ENCODE results near the gene HEXA.

Gene HEXA

DNA sequence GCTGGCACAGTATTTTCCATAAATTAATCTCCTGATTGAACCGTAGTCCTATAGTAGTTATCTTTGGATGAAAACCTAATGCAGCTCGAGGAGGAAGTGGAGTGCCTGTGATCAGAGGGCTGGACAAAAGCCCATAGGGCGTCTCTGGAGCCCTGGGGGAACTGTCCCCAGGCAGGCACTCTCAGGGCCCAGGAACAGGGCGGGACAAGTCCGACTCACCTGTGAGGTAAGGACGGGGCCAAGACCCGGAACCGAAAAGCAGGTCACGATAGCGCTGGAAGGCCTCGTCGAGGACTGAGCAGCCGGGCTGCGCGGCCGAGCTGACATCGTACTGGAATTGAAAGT is 341 bp downstream of the HEXA start:
- no peak for DNase-seq (ENCODE audit: low spot score)

DNA sequence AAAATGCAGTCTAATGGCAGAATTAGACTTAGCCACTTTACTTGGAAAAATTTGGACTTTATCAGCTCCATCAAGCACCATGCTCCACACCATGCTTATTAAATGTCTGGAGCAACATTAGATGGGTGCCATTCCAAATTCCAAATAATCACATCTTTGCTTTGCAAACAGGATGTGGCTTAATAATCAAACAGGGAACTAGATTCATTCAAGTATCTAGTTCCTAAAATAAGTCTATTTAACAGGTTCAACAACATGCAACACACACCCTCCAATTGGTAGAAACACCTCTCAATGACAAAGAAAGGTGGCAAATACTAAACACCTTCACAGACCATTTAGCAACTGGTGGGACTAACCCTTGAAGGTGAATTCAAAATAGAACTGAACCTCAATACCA is 3.5 kb downstream of the HEXA start:
- no peak for DNase-seq (ENCODE audit: low spot score)

DNA sequence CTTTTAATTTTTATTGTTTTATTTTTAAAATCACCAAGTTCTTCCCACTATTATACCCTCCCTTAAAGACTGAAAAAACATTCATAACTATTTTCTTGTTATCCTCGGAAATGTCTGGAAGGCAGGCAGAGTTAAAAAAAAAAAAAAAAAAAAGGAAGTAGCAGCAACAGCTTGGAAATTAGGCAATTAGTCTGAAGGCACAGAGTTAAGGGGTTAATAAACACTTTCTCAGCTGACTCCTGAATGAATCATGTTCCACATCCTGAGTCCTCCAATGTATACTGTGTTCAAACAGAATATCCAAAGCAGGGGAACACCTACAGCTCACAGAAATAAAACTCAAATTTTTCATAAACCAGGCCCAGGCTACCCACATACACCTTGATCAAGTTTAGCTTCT is 5.8 kb downstream of the HEXA start:
- DNase-seq (ENCODE audit: low spot score) = no peak

DNA sequence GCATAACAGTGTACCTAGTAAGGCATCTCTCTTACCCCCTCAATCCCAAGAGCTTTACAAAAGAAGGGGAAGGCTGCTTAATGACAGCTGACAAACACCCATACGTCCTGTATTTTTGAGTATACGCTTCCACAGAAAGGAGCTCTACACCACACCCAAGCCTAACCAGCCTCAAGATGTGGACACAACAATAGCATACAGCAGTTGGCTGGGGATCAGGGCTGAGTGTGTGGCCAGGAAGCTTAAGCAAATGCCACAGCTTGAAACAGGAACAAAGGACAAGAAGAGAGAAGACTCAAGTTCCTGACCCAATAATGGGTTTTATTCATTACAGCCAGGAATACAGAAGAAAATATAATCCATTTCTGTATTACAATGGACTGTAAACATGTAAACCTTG is 6.9 kb downstream of the HEXA start:
- no peak for DNase-seq (ENCODE audit: low spot score)

DNA sequence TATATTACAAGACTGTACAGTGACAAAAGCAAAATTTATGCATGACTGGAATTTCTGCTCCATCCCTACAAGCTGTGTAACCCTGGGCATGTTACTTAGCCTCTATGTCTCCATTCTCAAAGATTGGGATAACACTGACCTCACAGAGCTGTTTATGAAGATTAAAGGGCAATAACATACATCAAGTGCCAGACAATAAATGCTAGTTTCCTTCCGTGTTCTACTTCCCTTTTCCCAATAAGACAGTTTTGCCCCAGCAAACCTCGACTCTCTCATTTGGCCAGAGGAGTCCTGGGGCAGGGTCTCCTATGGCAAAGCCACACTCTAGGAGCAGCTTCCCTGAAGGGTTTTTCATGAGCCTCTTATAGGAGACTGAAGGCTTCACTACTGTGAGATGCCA is 7.5 kb downstream of the HEXA start:
- no peak for DNase-seq (ENCODE audit: low spot score)

DNA sequence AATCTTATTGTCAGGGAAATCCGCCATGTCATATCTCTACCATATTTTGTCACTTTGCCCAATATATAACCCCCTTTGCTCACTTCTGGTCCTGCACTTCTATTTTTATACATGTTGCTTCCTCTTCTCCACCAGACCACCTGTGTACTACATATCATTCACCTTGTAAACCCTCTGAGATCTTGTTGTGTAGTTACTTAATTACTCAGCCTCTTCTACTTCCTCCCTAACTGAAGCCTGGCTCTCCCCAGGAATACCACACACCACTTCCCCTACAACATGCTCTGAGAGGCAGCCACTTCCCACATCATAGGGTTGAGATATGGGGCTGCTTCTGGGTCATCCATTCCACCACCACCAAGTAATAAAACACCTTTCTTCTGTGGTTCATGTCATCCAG is 10.0 kb downstream of the HEXA start:
- no peak for DNase-seq (ENCODE audit: low spot score)

DNA sequence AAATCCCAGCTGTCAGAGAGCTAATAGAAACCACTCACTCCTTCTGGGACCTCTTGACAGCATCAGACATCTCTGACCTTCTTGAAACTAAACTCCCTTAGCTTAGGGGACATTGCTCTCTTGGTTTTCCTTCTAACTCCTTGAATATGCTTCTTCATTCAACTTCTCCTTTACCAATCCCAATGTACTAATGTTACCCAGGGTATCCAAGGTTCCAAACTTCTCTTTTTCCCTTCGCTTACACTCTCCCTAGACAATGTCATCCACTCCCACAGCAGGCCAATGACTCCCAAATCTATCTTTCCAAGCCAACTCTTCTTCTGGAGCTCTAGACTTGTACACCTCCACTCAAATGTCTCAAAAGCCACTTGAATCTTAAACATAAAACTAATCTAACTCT is 14.6 kb downstream of the HEXA start:
- DNase-seq (ENCODE audit: low spot score) = no peak

DNA sequence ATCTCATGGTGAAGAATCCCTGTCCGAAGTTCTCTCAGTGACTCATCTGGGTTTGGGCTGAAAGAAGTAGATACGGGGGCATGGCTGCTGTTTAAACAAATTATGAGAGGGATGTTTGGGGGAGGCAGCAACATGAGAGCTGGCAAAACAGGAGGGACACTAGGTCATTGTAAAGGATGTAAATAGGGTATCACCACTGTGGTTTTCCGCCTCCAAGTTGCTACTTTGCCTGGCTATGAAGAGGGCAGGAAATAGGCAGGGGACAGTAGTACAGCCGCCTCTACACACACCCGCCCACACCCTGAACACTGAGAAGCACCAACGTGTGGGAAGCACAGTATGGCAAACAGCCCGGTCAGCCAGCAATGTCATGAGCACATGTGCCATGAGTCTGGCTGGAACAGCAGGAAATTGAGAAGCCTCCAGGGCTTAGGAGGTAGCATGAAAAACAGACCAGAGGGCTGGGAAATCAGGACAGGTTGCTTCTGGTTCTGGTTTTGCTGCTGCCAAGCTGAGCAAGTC is 17.1 kb downstream of the HEXA start:
- no peak for DNase-seq (ENCODE audit: low spot score)

DNA sequence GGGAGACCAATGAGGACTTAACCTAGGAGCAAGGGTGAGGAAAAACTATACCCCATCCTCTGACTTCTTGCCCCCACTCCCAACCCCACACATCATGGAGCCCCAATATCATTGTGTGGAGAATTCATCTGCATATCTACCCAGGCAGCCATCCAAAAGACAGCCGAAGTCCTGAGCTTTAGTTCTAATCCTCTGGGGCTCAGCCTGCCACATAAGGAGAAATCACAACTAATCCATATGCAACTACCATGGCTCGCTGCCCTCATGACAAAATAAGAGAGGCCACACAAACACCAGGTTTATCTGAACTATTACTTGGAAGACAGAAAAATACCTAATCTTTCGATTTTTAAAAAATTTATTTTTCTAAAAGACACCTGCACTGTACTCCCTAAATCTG is 17.7 kb downstream of the HEXA start:
- peak; percentile 76 for DNase-seq (ENCODE audit: low spot score)

DNA sequence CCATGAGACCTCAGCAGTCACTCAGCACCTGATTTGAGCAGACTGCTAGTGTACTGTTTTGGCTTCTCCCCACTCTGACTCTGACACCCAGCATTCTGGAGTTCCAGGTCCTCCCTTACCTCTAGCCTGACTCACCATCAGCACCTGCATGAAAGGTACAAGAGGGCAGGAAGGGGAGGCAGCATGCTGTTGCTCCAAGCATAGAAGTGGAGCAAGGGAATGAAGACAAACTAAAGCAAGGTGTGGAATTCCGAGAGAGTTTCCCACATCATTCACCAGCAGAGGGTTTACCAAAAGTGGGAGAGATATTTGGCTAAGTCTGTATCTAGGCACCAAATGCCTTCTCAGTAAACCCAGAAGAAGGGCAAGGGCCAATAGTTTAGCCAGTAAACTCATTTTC is 21.3 kb downstream of the HEXA start:
- no peak for DNase-seq (ENCODE audit: low spot score)

DNA sequence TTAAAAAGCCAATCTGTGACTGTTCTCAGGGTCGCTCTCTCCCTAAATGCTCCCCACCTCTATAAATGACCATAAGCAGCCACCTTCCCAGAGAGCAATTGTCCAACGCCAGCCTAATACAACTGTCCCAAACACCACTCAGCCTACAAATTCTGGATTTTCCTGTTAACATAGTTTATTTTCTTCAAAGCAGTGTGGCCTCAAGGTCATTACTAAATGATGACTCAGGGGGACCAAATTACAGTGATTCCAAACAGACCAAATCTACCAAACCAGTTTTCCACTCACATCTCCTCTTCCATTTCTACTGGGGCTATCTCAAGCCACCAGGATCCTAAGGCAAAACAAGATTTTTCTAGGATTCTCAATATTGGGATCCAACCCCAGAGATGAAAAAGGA is 22.5 kb downstream of the HEXA start:
- no peak for DNase-seq (ENCODE audit: low spot score)

DNA sequence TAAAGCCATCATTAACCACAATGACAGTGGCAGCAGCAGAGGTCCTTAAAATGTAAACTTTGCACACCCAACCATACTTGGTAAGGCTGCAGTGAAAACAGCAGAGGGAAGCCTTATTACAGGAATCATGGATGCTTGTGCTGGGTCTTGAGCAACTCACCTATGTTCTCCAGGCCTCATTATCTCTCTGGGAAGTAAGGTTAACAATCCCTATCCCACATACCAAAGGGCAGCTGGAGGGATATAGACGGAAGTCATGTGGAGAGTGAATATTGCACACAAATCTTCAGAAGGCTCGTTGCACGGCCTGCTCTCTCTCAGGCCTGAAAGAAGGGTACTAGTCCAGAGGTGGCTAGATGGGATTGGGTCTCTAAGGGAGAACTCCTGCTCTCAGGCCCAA is 30.0 kb downstream of the HEXA start:
- DNase-seq (ENCODE audit: low spot score) = no peak

DNA sequence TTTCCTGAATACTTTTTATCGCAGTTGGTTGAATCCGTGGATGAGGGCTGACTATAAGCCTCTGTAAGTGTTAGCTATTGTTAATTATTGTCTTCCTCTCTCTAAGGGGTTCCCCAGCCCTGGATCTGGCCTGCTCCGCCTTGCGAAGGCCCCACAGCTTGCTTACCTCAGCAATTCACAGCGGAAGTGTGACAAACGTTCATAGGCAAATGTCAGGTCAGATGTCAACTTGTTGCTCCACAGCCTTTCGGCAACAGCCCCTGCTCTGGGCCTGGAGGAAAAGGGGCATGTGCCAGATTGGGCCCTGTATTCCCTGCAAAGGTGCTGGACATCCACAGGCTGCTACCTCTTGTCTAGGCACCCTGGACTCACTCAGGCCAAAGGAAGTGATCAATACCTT is 30.5 kb downstream of the HEXA start:
- DNase-seq (ENCODE audit: low spot score) = no peak

DNA sequence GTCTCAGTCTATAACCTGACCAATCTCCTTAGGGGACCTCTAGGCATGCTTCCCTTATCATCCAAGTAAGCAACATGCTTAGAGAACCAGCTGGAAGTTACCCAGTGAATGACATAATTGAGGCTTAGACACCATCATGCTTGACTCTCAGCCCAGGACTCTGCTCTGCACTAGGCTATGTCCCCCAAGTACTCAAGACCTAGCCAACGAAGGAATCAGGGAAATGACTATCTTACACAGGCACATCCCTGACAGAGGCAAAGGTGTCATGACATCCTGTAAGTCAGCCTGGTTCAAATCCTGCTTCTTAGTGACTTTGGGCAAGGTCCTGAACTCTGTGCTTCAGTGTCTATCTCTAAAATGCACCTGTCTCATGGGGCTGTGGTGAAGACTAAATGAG is 31.2 kb downstream of the HEXA start:
- no peak for DNase-seq (ENCODE audit: low spot score)

DNA sequence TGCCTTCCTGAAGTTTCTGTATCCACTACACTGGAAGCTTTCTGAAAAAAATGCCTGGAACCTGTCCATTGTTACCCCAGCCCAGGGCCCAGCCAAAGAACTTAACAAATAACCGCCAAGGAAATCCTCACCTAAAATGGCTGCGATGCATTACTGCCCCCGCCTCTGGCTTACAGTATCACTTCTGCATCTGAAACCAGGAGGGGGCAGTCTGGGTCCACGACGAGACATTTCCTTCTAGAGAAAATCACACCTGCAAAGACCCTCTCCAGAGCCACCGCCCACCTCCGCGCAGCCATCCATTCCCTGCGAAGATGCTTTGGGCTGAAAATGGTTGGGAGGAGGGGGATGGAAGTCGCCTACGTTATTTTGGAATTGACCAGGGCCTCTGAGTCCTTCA is 33.4 kb downstream of the HEXA start:
- DNase-seq (ENCODE audit: low spot score) = peak; percentile 76

DNA sequence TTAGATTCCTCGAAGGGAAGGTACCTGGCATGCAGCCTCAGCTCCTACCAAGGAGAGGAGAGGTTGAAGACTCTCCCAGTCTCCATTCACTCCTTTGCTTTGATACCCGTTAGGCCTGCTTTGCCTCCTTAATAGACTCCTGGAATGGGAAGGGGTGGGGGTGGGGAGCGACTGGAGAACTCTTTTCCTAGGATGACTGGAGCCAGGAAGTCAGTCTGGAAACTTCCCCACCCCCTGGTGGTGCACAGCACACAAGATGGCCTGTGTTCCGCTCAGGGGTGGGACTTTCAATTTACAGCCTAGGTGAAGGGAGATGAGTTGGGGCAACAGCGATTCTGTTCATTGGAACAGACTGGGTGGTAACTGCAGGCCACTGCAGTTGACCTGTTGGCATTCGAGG is 34.5 kb downstream of the HEXA start:
- DNase-seq (ENCODE audit: low spot score) = peak; percentile 70

DNA sequence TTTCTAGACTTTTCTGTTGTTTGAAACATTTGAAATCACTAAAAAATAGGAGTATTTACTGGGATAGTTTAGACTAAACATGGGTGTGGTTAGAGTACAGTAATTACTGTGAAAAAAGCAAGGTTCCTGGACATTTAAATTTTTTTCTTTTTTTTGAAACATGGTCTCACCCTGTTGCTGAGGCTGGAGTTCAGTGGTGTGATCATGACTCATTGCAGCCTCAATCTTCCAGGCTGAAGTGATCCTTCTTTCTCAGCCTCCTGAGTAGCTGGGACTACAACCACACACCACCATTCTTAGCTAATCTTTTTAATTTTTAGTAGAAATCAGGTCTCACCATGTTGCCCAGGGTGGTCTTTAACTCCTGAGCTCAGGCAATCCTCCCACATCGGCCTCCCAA is 35.4 kb downstream of the HEXA start:
- DNase-seq (ENCODE audit: low spot score) = no peak

DNA sequence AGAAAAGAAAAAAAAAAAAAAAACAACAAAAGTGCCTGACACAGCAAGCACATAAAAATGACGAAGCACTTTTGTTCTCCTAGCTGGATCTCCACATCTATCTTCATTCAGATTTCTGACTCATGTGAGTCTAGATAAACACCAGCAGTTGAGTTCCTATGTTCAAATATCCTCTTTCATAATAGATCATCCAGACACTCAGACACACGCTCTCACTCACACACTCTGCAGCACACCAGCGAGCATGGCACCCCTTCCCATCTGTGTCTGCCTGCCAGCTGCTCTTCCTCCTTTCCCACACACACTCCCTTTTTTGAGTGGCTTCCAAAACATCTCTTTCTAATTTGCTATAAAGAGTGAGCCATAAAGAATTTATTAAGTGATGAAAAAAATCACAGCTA is 36.0 kb downstream of the HEXA start:
- no peak for DNase-seq (ENCODE audit: low spot score)

DNA sequence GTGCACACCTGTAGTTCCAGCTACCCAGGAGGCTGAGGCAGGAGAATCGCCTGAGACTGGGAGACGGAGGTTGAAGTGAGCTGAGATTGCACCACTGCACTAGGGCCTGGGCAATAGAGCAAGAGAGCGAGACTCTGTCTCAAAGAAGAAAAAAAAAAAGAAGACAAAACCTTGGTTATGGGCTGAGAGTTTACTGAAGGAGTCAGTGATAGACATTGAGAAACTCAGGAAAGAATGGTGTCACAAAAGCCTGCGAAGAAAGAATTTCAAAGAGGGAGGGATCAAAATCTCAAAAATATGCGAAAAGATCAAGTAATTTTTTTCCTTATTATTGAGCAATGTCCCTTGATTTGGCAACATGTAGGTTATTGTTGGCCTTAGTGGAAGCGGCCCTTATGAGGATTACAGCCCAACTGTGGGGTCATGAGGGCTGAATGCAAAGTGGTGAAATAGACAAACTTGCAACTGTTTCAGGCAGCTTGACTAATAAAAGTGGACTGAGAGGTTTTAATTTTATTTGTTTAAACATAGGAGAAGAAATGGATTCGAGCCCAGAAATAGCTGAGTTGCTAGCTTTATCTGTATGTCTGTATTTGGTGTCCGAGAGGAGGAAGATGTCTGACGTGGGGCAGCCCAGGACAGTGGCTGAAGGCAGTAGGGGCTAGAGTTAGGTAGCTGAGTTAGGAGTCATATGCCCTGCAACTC is 37.0 kb downstream of the HEXA start:
- DNase-seq (ENCODE audit: low spot score) = no peak

DNA sequence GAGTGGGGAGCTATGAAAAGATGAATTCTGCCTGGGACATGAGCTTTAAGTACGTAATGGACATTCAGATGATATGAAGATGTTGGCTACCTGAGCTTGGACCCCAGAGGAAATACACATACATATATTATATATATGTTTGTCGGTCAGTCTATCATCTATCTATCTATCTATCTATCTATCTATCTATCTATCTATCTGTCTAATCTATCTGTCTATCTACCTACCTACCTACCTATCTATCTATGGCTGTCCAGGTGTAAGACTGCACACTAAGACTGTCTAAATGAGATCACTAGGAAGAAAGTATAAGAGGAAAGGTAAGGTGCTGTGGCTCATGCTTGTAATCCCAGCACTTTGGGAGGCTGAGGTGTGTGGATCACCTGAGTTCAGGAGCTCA is 37.7 kb downstream of the HEXA start:
- no peak for DNase-seq (ENCODE audit: low spot score)

DNA sequence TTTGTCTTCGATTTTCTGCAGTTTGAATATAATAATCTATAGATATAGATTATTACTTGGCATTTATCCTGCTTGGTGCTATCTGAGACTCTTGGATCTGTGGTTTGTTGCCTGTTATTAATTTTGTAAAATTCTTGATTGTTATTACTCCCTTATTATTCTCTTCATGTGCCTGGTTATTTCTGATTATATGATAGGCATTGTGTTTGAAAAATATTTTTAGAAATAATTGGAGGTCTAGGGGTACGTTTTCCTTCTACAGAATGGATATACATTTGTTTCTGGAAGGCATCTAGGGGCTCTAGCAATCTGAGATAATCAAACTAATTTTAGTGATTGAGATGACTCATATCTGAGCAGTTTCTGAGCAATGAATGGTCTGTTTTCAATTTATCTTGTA is 41.0 kb downstream of the HEXA start:
- no peak for DNase-seq (ENCODE audit: low spot score)

DNA sequence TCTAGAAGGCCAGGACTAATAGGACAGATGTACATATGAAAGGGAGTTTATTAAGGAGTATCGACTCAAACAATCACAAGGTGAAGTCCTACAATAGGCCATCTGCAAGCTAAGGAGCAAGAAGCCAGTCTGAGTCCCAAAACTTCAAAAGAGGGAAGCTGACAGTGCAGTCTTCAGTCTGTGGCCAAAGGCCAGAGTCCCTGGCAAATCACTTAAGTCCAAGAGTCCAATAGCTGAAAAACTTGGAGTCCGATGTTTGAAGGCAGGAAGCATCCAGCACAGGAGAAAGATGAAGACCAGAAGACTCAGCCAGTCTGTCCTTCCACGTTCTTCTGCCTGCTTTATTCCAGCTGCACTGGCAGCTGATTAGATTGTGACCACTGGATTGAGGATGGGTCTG is 44.8 kb downstream of the HEXA start:
- DNase-seq (ENCODE audit: low spot score) = no peak

DNA sequence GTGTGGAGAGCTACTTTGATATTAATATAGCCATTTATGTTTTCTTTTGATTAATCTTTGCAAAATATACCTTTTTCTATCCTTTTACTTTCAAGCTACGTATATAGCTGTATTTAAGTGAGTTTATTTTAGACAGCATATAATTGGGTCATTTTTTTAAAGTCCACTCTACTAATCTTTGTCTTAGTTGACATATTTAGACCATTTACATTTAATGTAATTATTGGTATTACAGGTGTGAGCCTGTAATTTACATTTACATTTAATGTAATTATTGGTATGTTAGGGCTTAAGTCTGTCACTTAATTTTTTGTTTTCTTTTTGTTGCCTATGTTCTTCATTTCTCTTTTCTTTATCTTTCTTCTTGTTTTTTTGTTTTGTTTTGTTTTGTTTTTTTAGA is 52.1 kb downstream of the HEXA start:
- DNase-seq (ENCODE audit: low spot score) = no peak

DNA sequence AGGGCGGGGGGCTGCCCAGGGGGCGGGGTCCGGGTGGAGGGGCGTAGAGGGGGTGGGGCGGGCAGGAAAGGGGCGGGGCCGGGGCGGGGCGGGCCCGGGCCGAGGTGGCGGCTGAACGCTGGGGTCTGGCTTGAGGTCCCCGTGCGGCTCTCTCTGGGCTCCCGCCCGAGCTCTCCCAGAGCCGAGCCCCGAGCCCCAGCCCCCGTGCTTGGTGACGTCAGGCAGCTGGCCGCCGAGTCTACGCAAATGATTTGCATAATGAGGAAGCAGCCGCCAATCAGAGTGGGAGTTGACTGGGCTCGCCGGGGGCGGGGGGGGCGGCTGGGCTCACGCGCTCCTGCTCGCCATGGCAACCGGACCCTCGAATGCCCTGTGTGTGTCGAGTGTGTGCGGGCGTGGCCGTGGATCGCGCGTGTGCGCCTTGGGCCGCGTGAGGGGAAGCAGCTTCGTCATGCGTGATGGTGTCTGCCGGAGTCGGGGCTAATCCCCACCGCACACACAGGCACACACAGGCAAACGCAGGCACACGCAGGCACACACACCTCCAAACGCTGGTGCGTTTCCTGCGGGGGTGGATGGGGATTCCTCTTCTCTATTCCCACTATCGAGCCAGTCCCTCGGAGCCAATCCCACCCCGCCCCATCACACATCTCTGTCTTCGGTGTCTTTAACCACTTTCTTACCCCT is 55.7 kb downstream of the HEXA start, which contains the start of gene CELF6:
TSS of gene CELF6 (minus strand) at position 173 of the 687 bp plus-strand sequence. CDS start 283 bp downstream, outside the sequence.
- DNase-seq (ENCODE audit: low spot score) = peak; percentile 97
